Raji (cell line): ENCODE results near the gene KLKB1.

Experiments
- POLR2A ChIP-seq: IDR thresholded peaks from 2 replicates; pipeline ENCODE4 v1.6.1; 2011; ENCODE audit warnings: low read depth, low read length, control low read depth; ENCODE audit not compliant: insufficient read depth

The KLKB1 gene

GRCh38 chr4:186216465-186217024 lies 10.8 kb upstream of the KLKB1 start:
- no peak for TF ChIP-seq POLR2A

- TF ChIP-seq POLR2A = no peak
Observed at GRCh38 chr4:186217733-186218293, 9.5 kb upstream of the KLKB1 start.

- TF ChIP-seq POLR2A = no peak
Observed at GRCh38 chr4:186221624-186222023, 5.7 kb upstream of the KLKB1 start.

GRCh38 chr4:186225848-186226247 lies 1.5 kb upstream of the KLKB1 start:
- TF ChIP-seq POLR2A = no peak

GRCh38 chr4:186226521-186227189 lies 652 bp upstream of the KLKB1 start:
- no peak for TF ChIP-seq POLR2A

GRCh38 chr4:186227744-186228513 lies 622 bp downstream of the KLKB1 start:
- no peak for TF ChIP-seq POLR2A

GRCh38 chr4:186228514-186228894 lies 1.2 kb downstream of the KLKB1 start:
- no peak for TF ChIP-seq POLR2A

GRCh38 chr4:186234367-186234766 lies 7.1 kb downstream of the KLKB1 start:
- no peak for TF ChIP-seq POLR2A

GRCh38 chr4:186236126-186236525 lies 8.8 kb downstream of the KLKB1 start:
- no peak for TF ChIP-seq POLR2A

- TF ChIP-seq POLR2A = no peak
Observed at GRCh38 chr4:186240452-186240847, 13.1 kb downstream of the KLKB1 start.

GRCh38 chr4:186240848-186241491 lies 13.7 kb downstream of the KLKB1 start:
- TF ChIP-seq POLR2A = no peak

GRCh38 chr4:186241616-186242015 lies 14.3 kb downstream of the KLKB1 start:
- TF ChIP-seq POLR2A = no peak

GRCh38 chr4:186243331-186243730 lies 16.0 kb downstream of the KLKB1 start:
- TF ChIP-seq POLR2A = no peak

- no peak for TF ChIP-seq POLR2A
Observed at GRCh38 chr4:186244835-186245234, 17.5 kb downstream of the KLKB1 start.

- TF ChIP-seq POLR2A = no peak
Observed at GRCh38 chr4:186248643-186249042, 21.3 kb downstream of the KLKB1 start.

GRCh38 chr4:186249785-186250754 lies 22.8 kb downstream of the KLKB1 start:
- no peak for TF ChIP-seq POLR2A
